Right lobe of liver (tissue), 5 donors: ENCODE data around the gene SLC38A1. TPM values are rescaled to one million over a fixed set of nuclear protein-coding genes. Genes with fewer than 3 reads are reported as not detected.

Source experiments
- total RNA-seq, 6 experiments: library from RNA; depleted of rRNA in 2 of 6; stranded (reverse); fragments of >200 nt in 2 of 6; fragmentation: NEBNext Ultra II Directional in 3 of 6; extraction: Animal tissue kit (Norgen Biotek cat#: 25700) in 3 of 6; gene quantifications; one replicate each; pipeline versions ENCODE4 v1.1.0 to v1.2.4, GENCODE V29; 2016 to 2023
- donor health status: DM: no; HTN: no; CAD: no.
- donor health status: DM: no; HTN: no; CAD: no.
- donor health status: DM: no; HTN: yes; CAD: no.
- donor health status: DM: no; HTN: yes; CAD: no.

The SLC38A1 gene
- total RNA-seq, 6 experiments from 2014 or later: 7.9 to 20.7 (median 12.2) TPM

Other genes starting within 250 kb of the SLC38A1 start
- gene SLC38A2, start 103.7 kb upstream of the SLC38A1 start, total RNA-seq: 100 to 1,000 TPM in 5 of 6 experiments, 10 to 100 TPM in 1; 77.0 to 463 (median 290) TPM